GM04504 (cell line): ENCODE measurements around the gene DHX58.

Experiments
- DNase-seq: peaks from one replicate; pipeline ENCODE4 v3.0.0-alpha.2; 2012; ENCODE audit warnings: low read depth

Gene DHX58

GRCh38 chr17:42110301-42111264 is 1.9 kb downstream of the DHX58 start:
- no peak for DNase-seq

- DNase-seq = no peak
These were observed 3.4 kb downstream of the DHX58 start for GRCh38 chr17:42109086-42109485.

GRCh38 chr17:42107597-42108576 is 4.6 kb downstream of the DHX58 start:
- DNase-seq = no peak

GRCh38 chr17:42107124-42107523 is 5.4 kb downstream of the DHX58 start:
- DNase-seq = no peak

GRCh38 chr17:42106009-42106408 is 6.5 kb downstream of the DHX58 start:
- DNase-seq = no peak

- DNase-seq = no peak
These were observed 8.2 kb downstream of the DHX58 start for GRCh38 chr17:42104264-42104663.

- no peak for DNase-seq
These were observed 9.1 kb downstream of the DHX58 start for GRCh38 chr17:42103221-42103954.

GRCh38 chr17:42101513-42102292 is 10.8 kb downstream of the DHX58 start:
- DNase-seq = peak; percentile 25

GRCh38 chr17:42098730-42099399 is 13.6 kb downstream of the DHX58 start:
- DNase-seq = no peak

GRCh38 chr17:42097691-42098631 is 14.6 kb downstream of the DHX58 start, which contains the start of gene ZNF385C:
Gene ZNF385C, minus strand, starts transcription at chr17:42098473. Its CDS starts 35,417 bp downstream, at chr17:42063056.
- DNase-seq = no peak

GRCh38 chr17:42096360-42097111 is 16.0 kb downstream of the DHX58 start:
- DNase-seq = no peak

- no peak for DNase-seq
These were observed 18.0 kb downstream of the DHX58 start for GRCh38 chr17:42094375-42095069.

- no peak for DNase-seq
These were observed 19.6 kb downstream of the DHX58 start for GRCh38 chr17:42092939-42093338.

- DNase-seq = no peak
These were observed 21.3 kb downstream of the DHX58 start for GRCh38 chr17:42090964-42091790.

- no peak for DNase-seq
These were observed 23.8 kb downstream of the DHX58 start for GRCh38 chr17:42088736-42089135.

GRCh38 chr17:42087736-42088705 is 24.5 kb downstream of the DHX58 start:
- no peak for DNase-seq
